HUES6 (cell line): Measurements from ENCODE around the gene ZBTB1.

ENCODE experiments used
- H3K27ac ChIP-seq: 2 replicates; pipeline ENCODE4 v1.7.0; 2013; ENCODE audit warnings: low read depth, mild to moderate bottlenecking, low read length, inconsistent platforms
- H3K27me3 ChIP-seq: 2 replicates; pipeline ENCODE4 v1.6.1; 2013; ENCODE audit warnings: low read length; ENCODE audit not compliant: control insufficient read depth, insufficient read depth
- H3K36me3 ChIP-seq: 2 replicates; pipeline ENCODE4 v1.6.1; 2013; ENCODE audit warnings: low read length; ENCODE audit not compliant: control insufficient read depth, insufficient read depth
- H3K4me1 ChIP-seq: 2 replicates; pipeline ENCODE4 v1.6.1; 2013; ENCODE audit warnings: low read length; ENCODE audit not compliant: control insufficient read depth, insufficient read depth
- H3K4me3 ChIP-seq: 2 replicates; pipeline ENCODE4 v1.5.1; 2013; ENCODE audit warnings: low read depth, low read length
- H3K9ac ChIP-seq: one replicate; pipeline ENCODE4 v1.6.1; 2013; ENCODE audit warnings: mild to moderate bottlenecking, low read length
- H3K9me3 ChIP-seq: 2 replicates; pipeline ENCODE4 v1.6.1; 2013; ENCODE audit warnings: low read depth, low read length; ENCODE audit not compliant: control insufficient read depth, insufficient read depth

ZBTB1 gene

DNA sequence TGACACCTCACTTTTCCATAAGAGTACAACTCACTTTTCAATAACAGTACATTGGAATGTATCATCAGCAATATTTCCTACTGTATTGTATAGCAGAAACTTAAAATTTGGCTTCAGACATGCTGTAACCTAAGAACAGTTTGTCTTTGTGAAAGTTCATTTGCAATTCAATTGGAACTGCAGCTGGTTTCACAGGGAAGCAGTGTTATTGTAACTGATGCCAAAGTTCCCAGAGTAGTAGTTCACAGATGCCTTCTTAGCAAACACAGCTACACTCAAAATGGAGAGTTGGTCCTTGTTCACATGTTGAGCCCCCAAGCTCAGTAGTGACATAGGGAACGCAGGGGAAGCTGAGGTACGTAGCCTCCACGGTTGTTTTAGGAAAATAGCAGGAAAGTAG is 68.5 kb downstream of the ZBTB1 start:
- Histone ChIP-seq H3K9ac (no peak overlapping the region), H3K4me3 (no peak overlapping the region), H3K9me3 (no peaks in the 10 kb centered on the region), H3K27me3 (no peaks in the 10 kb centered on the region), H3K4me1 (peaks cover 10% of the 10 kb centered on the region), H3K36me3 (no peaks in the 10 kb centered on the region), H3K27ac (no peak overlapping the region)
